ENCODE results near the gene MBD1.

The MBD1 gene

DNA sequence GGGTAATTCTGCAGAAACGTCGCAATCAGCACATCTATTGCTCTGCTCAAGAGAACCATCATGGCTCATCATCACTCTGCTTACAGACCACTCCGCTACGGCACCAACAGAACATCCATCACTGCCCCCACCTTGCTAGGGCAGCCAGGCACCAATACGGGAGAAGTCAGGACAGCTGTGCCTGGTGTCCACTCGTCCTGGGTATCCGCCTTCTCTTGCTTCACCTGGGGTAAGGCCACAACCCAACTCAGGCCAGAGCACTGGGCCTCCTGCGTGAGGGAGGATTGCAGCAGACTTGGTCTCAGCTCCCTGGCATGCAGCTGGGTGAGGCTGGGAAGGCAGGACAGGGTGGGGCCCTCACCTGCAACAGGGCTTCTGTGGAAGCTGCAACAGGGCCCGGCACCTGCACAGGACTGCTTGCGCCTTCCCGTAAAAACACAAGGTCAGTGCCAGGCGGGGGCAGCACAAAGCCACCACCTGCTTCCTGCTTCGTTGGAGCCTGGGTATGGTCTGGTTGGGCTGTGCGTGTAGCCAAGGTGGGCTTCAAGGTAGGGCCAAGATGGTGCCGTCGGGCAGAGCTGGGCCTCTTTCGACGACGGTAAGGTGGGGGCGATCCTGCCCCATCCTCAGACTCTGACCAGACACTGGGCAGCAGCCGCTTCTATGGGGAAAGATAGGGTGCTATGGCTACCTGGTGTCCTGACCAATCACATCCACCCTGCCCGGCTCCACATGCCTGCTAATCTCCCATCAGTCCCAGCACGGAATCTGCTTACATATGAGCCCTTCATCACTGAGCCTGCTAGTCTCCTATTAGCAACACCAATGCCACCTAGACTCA, 7.9 kb downstream of the MBD1 start:
- no peak overlapping the region for H3K4me3 Mint-ChIP-seq
- peaks cover 86% of the 10 kb centered on the region for H3K36me3 Mint-ChIP-seq (ENCODE audit: low read depth)
- no peaks in the 10 kb centered on the region for H3K27me3 Mint-ChIP-seq (ENCODE audit: low read depth, poor library complexity)
- H3K27ac Mint-ChIP-seq = no peak overlapping the region
- DNase-seq = no peak
- TF ChIP-seq, protein P1, sequence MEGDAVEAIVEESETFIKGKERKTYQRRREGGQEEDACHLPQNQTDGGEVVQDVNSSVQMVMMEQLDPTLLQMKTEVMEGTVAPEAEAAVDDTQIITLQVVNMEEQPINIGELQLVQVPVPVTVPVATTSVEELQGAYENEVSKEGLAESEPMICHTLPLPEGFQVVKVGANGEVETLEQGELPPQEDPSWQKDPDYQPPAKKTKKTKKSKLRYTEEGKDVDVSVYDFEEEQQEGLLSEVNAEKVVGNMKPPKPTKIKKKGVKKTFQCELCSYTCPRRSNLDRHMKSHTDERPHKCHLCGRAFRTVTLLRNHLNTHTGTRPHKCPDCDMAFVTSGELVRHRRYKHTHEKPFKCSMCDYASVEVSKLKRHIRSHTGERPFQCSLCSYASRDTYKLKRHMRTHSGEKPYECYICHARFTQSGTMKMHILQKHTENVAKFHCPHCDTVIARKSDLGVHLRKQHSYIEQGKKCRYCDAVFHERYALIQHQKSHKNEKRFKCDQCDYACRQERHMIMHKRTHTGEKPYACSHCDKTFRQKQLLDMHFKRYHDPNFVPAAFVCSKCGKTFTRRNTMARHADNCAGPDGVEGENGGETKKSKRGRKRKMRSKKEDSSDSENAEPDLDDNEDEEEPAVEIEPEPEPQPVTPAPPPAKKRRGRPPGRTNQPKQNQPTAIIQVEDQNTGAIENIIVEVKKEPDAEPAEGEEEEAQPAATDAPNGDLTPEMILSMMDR (IDR thresholded peaks at IDR 0.05) = no peak
- no peaks in the 10 kb centered on the region for H3K9me3 Mint-ChIP-seq
- H3K4me1 Mint-ChIP-seq = no peaks in the 10 kb centered on the region

DNA sequence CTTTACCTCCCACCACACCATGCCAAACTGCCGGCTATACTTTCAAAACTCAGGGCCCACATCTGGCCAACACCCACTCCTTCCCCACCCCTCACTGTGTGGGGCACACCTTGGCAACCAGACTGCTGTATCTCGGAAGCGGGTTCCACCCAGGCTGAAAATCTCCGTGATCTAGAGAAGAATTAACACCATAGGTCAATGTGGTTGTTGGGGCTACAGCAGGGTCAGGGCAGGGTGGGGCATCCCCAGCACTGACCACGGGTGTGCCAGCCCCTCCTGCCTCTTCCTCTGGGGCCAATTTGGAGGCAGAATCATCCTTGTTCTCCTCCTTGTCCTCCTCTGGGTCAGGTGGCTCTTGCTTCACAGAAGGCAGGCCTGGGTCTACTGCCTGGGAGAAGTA, 8.8 kb downstream of the MBD1 start:
- H3K27ac Mint-ChIP-seq = no peak overlapping the region
- no peak for DNase-seq
- H3K36me3 Mint-ChIP-seq (ENCODE audit: low read depth) = peaks cover 87% of the 10 kb centered on the region
- no peaks in the 10 kb centered on the region for H3K27me3 Mint-ChIP-seq (ENCODE audit: low read depth, poor library complexity)
- TF ChIP-seq, protein P1 (IDR thresholded peaks at IDR 0.05) = no peak
- no peak overlapping the region for H3K4me3 Mint-ChIP-seq
- no peaks in the 10 kb centered on the region for H3K9me3 Mint-ChIP-seq
- no peaks in the 10 kb centered on the region for H3K4me1 Mint-ChIP-seq

DNA sequence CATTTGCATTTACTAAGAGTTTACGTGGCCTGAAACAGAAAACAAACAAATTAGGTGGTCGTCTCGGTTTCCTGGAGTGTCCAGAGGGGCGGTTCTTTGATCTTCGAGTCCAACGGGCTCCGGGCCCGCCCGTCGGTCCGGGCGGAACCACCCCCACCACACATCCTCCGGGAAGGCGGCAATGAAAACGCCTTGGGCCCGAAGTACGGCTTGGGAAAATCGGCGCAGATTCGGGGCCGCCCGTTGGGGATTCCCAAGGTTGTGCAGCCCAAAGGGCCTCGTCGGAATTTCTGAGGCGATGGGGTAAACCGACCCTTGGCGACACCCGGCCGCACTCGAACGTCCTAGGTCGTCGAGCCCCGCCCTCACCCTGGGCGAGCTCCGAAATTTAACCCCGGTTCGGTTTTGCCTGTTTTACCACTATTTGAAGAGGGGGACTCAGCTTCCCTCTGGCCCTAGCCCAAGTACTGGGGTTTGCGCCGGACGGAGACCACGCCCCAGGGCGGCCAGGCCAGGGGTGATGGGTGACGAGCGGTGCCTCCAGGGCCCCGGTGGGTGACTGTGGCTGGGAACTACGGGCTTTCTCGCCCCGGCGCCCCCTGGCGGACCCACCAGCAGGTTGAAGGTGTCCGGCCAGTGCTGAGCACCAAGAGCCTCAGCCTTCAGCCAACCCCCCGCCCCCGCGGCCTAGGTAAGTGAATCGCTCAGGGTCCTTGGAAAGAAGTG, 13.1 kb downstream of the MBD1 start:
- no peak overlapping the region for H3K27ac Mint-ChIP-seq

DNA sequence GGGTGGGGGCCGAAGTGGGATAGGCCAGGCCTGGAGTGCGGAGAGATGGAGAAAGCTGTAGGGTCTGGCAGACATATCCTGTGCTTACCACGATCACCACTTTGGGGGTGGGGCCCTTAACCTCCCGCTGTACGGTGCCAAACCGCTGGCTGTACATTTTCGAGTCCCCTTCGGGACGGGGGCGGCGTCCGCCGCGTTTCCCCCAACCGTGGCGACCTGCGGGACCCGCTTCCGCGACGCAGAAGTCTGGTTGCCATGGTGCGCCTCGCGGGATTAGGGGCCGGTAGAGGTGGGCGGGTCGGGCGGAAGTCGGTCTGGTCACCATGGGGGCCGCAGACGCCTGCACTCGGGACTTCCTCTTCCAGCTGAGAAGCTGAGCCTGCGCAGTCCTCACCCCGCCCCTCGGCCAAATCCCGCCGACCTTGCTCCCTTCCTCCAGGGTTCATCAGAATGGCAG, 15.0 kb downstream of the MBD1 start, which contains the start of gene CFAP53:
Gene CFAP53, minus strand, starts transcription at position 248 of the 457 bp plus-strand sequence. Its CDS starts 91 bp downstream, at position 157.
- peak; percentile 92 for DNase-seq
- H3K36me3 Mint-ChIP-seq (ENCODE audit: low read depth) = peaks cover 38% of the 10 kb centered on the region

More for the DNA sequence above, 13.1 kb downstream of the MBD1 start:
- TF ChIP-seq, protein P1 (IDR thresholded peaks at IDR 0.05) = peak; percentile 39
- H3K27me3 Mint-ChIP-seq (ENCODE audit: low read depth, poor library complexity) = peaks cover 19% of the 10 kb centered on the region
- peaks cover 6% of the 10 kb centered on the region for H3K4me1 Mint-ChIP-seq
- peak; percentile 43 for DNase-seq
- no peaks in the 10 kb centered on the region for H3K9me3 Mint-ChIP-seq
- peaks cover 55% of the 10 kb centered on the region for H3K36me3 Mint-ChIP-seq (ENCODE audit: low read depth)
- no peak overlapping the region for H3K4me3 Mint-ChIP-seq

DNA sequence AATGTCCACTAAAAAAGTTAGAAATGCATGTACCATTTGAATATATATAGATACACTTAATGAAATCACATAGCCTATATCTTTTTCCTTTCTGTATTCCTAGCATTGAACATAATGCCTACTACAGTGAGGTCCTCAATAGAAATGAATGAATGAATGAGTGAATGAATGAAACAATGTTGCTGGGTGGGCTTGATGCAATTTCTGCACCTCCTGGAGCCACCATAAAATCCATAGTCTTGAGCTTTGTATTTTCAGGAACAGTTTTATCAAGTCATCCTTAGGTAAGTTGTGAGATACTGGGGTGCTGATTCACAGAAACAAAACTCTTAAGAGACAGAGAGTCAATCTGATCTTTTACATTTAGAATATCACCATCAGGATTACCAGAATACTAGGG, 18.3 kb downstream of the MBD1 start:
- H3K4me1 Mint-ChIP-seq = peaks cover 6% of the 10 kb centered on the region
- DNase-seq = no peak
- TF ChIP-seq, protein P1 (IDR thresholded peaks at IDR 0.05) = no peak
- peaks cover 14% of the 10 kb centered on the region for H3K9me3 Mint-ChIP-seq
- H3K27ac Mint-ChIP-seq = no peak overlapping the region
- H3K27me3 Mint-ChIP-seq (ENCODE audit: low read depth, poor library complexity) = peaks cover 41% of the 10 kb centered on the region
- H3K4me3 Mint-ChIP-seq = no peak overlapping the region
- peaks cover 16% of the 10 kb centered on the region for H3K36me3 Mint-ChIP-seq (ENCODE audit: low read depth)

More for the DNA sequence above, 15.0 kb downstream of the MBD1 start, which contains the start of gene CFAP53:
- Mint-ChIP-seq H3K27ac (peak within 1 kb of the TSS; percentile 88), H3K4me1 (peaks cover 6% of the 10 kb centered on the region), H3K27me3 (ENCODE audit: low read depth, poor library complexity) (peaks cover 33% of the 10 kb centered on the region), H3K9me3 (no peaks in the 10 kb centered on the region), H3K4me3 (peak within 1 kb of the TSS; percentile 93)
- TF ChIP-seq, protein P1 (IDR thresholded peaks at IDR 0.05) = no peak
